ENCODE measurements around the gene KCNA3.

The KCNA3 gene

GRCh38 chr1:110638058-110638457, 36.7 kb downstream of the KCNA3 start:
- DNase-seq = no peak

- no peak for DNase-seq
Observed at GRCh38 chr1:110637475-110637874, 37.3 kb downstream of the KCNA3 start.

- no peak for DNase-seq
Observed at GRCh38 chr1:110636149-110636935, 38.4 kb downstream of the KCNA3 start.

GRCh38 chr1:110635434-110635833, 39.3 kb downstream of the KCNA3 start:
- no peak for DNase-seq

GRCh38 chr1:110634455-110635311, 40.1 kb downstream of the KCNA3 start:
- DNase-seq = peak; percentile 87

- DNase-seq = no peak
Observed at GRCh38 chr1:110634086-110634454, 40.7 kb downstream of the KCNA3 start.

- DNase-seq = no peak
Observed at GRCh38 chr1:110633646-110634030, 41.1 kb downstream of the KCNA3 start.

- no peak for DNase-seq
Observed at GRCh38 chr1:110631836-110632620, 42.7 kb downstream of the KCNA3 start.

GRCh38 chr1:110630839-110631663, 43.7 kb downstream of the KCNA3 start:
- DNase-seq = peak; percentile 91

- no peak for DNase-seq
Observed at GRCh38 chr1:110628323-110629105, 46.2 kb downstream of the KCNA3 start.

- no peak for DNase-seq
Observed at GRCh38 chr1:110627764-110628163, 47.0 kb downstream of the KCNA3 start.

GRCh38 chr1:110626889-110627288, 47.9 kb downstream of the KCNA3 start:
- no peak for DNase-seq

Data from stimulated activated CD4-positive, alpha-beta T cell treated with anti-CD3 and anti-CD28 coated beads, Interleukin-15, amount 100 ng/mL, for 24 hours (primary cell).